Osteocyte (in vitro differentiated cells): ENCODE data around the gene ZC3H8. TPM values are rescaled to one million over a fixed set of nuclear protein-coding genes. Genes with fewer than 3 reads are reported as not detected.

Source experiments
- DNase-seq: peaks from one replicate; pipeline ENCODE4 v3.0.0; 2021; ENCODE audit warnings: mixed read lengths; ENCODE audit not compliant: unreplicated experiment; ENCODE audit errors: extremely low spot score
- H3K27ac Mint-ChIP-seq: one replicate; pipeline ENCODE4 v1.8.0; 2021; ENCODE audit warnings: mild to moderate bottlenecking, mixed read lengths; ENCODE audit not compliant: unreplicated experiment
- H3K27me3 Mint-ChIP-seq: one replicate; pipeline ENCODE4 v1.8.0; 2021; ENCODE audit warnings: mixed read lengths; ENCODE audit not compliant: unreplicated experiment
- H3K36me3 Mint-ChIP-seq: one replicate; pipeline ENCODE4 v1.8.0; 2021; ENCODE audit warnings: mixed read lengths; ENCODE audit not compliant: unreplicated experiment
- H3K4me1 Mint-ChIP-seq: one replicate; pipeline ENCODE4 v1.8.0; 2021; ENCODE audit warnings: mixed read lengths; ENCODE audit not compliant: unreplicated experiment
- H3K4me3 Mint-ChIP-seq: one replicate; pipeline ENCODE4 v1.8.0; 2021; ENCODE audit warnings: mild to moderate bottlenecking, moderate library complexity, mixed read lengths; ENCODE audit not compliant: unreplicated experiment
- H3K9me3 Mint-ChIP-seq: one replicate; pipeline ENCODE4 v1.8.0; 2021; ENCODE audit warnings: mixed read lengths; ENCODE audit not compliant: unreplicated experiment
- total RNA-seq: library from RNA; stranded (reverse); gene quantifications from 2 replicates; pipeline ENCODE4 v1.2.1, GENCODE V29; 2021
- TF ChIP-seq, protein P1 (sequence below): fragments of 200-600 bp; sonication (generic); IDR thresholded peaks from 2 replicates; pipeline ENCODE4 v1.5.0; 2021; ENCODE audit warnings: antibody characterized with exemption, mild to moderate bottlenecking, moderate library complexity

The ZC3H8 gene
- total RNA-seq, 1 donor from 2014 or later, result 9.9 TPM

DNA sequence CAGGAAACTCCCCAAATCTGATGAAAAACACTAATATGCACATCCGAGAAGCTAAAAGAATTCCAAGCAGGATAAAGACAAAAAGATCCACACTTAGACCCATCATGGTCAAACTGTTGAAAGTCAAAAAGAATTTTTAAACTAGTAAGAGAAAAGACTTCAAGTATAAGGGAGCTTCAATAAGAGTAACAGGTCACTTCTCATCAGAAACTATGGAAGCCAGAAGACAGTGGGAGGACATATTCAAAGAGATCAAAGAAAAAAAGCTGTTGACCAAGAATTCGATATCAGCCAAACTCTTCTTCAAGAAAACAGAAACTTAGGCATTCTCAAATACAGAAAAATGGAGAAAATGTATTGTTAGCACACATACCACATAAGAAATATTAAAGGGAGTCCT, 50.4 kb downstream of the ZC3H8 start:
- Mint-ChIP-seq H3K4me1 (no peaks in the 10 kb centered on the region), H3K9me3 (peaks cover 39% of the 10 kb centered on the region), H3K4me3 (no peak overlapping the region), H3K36me3 (peaks cover 5% of the 10 kb centered on the region), H3K27ac (no peak overlapping the region), H3K27me3 (no peaks in the 10 kb centered on the region)
- no peak for DNase-seq
- TF ChIP-seq, protein P1, sequence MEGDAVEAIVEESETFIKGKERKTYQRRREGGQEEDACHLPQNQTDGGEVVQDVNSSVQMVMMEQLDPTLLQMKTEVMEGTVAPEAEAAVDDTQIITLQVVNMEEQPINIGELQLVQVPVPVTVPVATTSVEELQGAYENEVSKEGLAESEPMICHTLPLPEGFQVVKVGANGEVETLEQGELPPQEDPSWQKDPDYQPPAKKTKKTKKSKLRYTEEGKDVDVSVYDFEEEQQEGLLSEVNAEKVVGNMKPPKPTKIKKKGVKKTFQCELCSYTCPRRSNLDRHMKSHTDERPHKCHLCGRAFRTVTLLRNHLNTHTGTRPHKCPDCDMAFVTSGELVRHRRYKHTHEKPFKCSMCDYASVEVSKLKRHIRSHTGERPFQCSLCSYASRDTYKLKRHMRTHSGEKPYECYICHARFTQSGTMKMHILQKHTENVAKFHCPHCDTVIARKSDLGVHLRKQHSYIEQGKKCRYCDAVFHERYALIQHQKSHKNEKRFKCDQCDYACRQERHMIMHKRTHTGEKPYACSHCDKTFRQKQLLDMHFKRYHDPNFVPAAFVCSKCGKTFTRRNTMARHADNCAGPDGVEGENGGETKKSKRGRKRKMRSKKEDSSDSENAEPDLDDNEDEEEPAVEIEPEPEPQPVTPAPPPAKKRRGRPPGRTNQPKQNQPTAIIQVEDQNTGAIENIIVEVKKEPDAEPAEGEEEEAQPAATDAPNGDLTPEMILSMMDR, result no peak

DNA sequence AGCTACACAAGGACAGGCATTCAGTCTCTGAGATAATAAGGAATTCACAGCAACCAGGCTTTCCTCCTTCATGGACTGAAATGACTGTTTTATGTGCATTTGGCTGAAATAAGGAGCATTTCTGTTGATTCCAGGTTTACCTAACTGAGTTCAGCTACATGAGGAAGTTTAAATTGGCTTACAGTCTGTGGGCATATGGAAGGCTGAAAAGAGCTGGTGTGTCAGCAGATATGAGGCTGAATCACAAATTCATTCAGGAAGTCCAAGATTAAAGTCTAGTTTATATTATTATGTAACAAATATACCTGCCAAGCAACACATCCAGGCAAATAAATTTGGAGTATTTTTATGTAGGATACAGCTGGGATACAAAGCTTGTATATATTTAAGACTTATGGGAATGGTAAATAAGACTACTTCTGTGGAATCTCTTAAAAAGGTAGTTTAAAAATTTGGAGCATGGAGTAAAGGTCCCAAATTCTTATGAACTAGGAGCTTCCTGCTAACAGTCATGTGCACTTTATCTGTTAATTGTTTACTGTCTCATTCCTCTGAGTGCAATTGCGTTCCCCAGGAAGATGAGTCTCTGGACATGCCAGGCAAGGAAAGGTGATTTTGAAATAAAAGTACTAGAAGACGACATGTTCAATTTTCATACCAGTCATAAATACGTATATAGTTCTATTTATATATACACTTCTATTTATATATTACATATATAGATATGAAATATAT, 53.0 kb downstream of the ZC3H8 start:
- TF ChIP-seq, protein P1, result no peak
- no peak overlapping the region for H3K4me3 Mint-ChIP-seq
- peaks cover 34% of the 10 kb centered on the region for H3K9me3 Mint-ChIP-seq
- H3K27me3 Mint-ChIP-seq, result no peaks in the 10 kb centered on the region
- DNase-seq, result no peak
- H3K27ac Mint-ChIP-seq, result no peak overlapping the region
- H3K36me3 Mint-ChIP-seq, result peaks cover 5% of the 10 kb centered on the region
- no peaks in the 10 kb centered on the region for H3K4me1 Mint-ChIP-seq

DNA sequence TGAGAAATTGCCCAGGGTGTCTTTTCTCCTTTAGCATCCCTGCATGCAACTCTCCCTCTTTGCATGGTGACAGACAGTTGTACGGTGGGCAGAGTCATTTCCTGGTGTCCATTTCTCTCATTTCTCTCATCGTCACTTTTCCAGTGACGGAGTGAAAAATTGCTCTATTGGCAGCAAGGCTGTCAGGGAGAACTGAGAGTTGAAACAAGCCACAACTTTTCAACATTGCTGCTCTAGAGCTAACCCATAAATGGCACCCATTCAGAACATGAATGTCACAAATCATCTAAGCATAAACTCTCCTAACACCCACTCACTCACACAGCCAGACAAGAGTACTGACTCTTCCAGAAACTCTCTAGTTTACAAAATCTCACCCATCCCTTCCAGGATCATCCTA, 55.7 kb downstream of the ZC3H8 start:
- Mint-ChIP-seq H3K9me3 (peaks cover 17% of the 10 kb centered on the region), H3K27ac (no peak overlapping the region), H3K36me3 (peaks cover 2% of the 10 kb centered on the region), H3K4me1 (no peaks in the 10 kb centered on the region), H3K4me3 (no peak overlapping the region), H3K27me3 (no peaks in the 10 kb centered on the region)
- DNase-seq, result no peak
- TF ChIP-seq, protein P1, result no peak

DNA sequence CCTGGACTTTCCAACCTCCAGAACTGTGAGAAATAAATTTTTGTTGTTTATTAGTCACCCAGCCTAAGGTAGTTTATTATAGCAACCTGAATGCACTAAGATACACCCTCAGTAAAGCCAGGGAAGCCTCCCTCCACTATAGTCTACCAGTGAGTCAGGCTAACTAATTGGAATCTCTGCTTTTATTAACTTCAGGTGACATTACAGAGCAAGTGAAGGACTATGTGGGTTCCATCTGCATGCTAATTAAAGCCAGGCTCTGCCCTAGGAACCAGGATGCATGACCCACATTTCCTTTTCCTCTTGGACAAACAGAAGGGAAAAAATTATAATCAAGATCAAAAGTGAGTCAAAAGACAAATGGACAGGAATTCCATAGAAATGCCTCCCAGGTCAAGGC, 56.1 kb downstream of the ZC3H8 start:
- Mint-ChIP-seq H3K36me3 (peaks cover 2% of the 10 kb centered on the region), H3K9me3 (peaks cover 14% of the 10 kb centered on the region), H3K4me3 (no peak overlapping the region), H3K4me1 (no peaks in the 10 kb centered on the region), H3K27me3 (no peaks in the 10 kb centered on the region), H3K27ac (no peak overlapping the region)
- TF ChIP-seq, protein P1, result no peak
- DNase-seq, result no peak

DNA sequence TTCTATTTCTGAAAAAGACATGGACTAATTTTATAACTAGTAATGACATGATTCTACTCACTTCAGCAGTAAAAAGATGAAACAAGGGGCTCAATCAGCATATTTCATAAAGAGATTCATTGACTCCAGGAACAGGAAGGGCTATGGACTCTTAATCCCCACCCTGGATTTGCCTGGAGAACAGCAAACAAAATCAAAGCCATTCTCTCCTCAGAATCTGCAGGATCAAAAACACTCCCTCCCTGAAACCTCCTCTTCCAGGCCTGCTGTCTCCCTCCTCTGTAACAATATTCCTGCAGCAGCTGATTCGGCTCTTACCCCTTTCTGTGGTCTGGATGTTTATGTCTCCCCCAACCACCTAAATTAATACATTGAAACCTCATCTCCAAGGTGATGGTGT, 57.0 kb downstream of the ZC3H8 start:
- no peaks in the 10 kb centered on the region for H3K27me3 Mint-ChIP-seq
- H3K36me3 Mint-ChIP-seq, result peaks cover 2% of the 10 kb centered on the region
- no peak overlapping the region for H3K4me3 Mint-ChIP-seq
- DNase-seq, result no peak
- peaks cover 5% of the 10 kb centered on the region for H3K9me3 Mint-ChIP-seq
- TF ChIP-seq, protein P1, result no peak
- H3K27ac Mint-ChIP-seq, result no peak overlapping the region
- no peaks in the 10 kb centered on the region for H3K4me1 Mint-ChIP-seq
